ENCODE measurements around the gene PRKG1.

DNA sequence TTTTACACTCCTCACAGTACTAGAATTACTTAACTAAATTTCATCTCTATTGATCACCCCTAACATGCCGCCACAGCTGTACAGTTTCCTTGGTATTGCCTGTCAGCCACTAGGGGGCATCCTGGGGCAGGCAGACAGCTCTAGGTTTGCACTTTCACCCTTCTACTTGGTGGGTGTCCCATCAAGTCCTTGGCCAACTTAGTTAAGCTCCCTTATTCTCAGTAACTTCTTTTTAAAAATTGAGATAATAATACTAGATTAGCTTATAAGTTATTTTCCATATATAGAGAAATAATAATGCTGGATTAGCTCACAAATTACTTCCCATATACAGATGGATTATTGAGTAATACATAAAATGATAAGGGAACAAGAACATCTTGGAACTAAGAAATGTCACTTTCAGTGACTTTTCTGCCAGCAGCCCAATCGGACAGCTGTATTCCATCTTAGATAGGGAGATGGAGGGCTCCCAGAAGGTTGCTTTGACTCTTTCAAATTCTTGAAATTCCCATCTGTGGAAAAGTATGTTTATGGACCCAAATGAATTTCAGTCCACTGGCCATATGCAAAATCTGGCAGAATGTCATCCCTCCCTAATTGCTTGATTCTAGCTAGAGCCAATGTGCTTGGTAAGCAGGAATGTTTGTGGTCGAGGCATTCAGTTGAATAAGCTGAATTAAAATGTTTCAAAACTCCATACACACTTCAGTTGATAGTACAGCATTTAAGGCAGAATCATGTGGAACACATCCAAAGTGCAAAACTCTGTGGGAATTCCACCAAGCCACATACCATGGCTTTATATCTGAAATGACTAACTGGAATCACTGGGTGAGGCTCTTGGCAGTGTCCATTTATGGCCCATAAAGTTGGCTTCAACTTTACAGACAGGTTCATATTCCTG is 315.4 kb downstream of the PRKG1 start:
- TF ChIP-seq CTCF (conservative IDR thresholded peaks at IDR 0.05 in 1 of 2, IDR thresholded peaks at IDR 0.05 in 1 of 2; ENCODE audit: extremely low read depth in 1 of 2, insufficient read depth in 1 of 2, low read depth in 1 of 2, low read length in 2 of 2): peak; percentile 88 to 91
- TF ChIP-seq EZH2 (IDR thresholded peaks at IDR 0.05; ENCODE audit: borderline replicate concordance, low read length): no peak
